ENCODE data around the gene ATP6V1G2. TPM values are rescaled to one million over a fixed set of nuclear protein-coding genes. Genes with fewer than 3 reads are reported as not detected.
"Not testable (repeated sequence)": the region's sequence is repeated elsewhere in the genome, so short reads cannot be mapped to it uniquely, and the experiment has no call there.

Gene ATP6V1G2
- total and polyA plus RNA-seq, 2 experiments from 2014 or later, result 1.8 to 2.8 TPM

- Histone ChIP-seq H3K27ac (peak overlapping the region; percentile 58), H3K4me1 (ENCODE audit: insufficient read depth) (peaks cover 41% of the 10 kb centered on the region), H3K4me2 (ENCODE audit: unreplicated experiment) (peak overlapping the region; percentile 65), H4K20me1 (ENCODE audit: insufficient read depth) (no peaks in the 10 kb centered on the region), H3F3A (ENCODE audit: insufficient read depth) (peaks cover 49% of the 10 kb centered on the region), H3K9me2 (ENCODE audit: insufficient read depth) (no peaks in the 10 kb centered on the region), H3K4me3 (no peak overlapping the region), H3K36me3 (ENCODE audit: low read depth) (peaks cover 10% of the 10 kb centered on the region; the same call in 1 of the 2 replicates), H3K79me2 (ENCODE audit: insufficient read depth) (peaks cover 14% of the 10 kb centered on the region), H2AFZ (no peak overlapping the region), H3K9me3 (ENCODE audit: low read depth) (no peaks in the 10 kb centered on the region), H3K9ac (0 out of 2 replicates have a peak overlapping the region, but pooled peaks have one; percentile 6), H3K27me3 (replicated peaks; ENCODE audit: insufficient read depth) (no peaks in the 10 kb centered on the region)
- WGBS, 2 experiments (ENCODE audit: low coverage in 1 of 2, low lambda C conversion rate in 2 of 2, missing lambda C conversion rate in 2 of 2), result 73 to 77% methylated on average over 12 to 14 of the region's 14 CpGs
- in situ Hi-C loops (cut with MboI), result no loop called here
- TF ChIP-seq EZH2 (IDR thresholded peaks at IDR 0.05; ENCODE audit: insufficient read depth, poor library complexity, severe bottlenecking) (no peak), EZH2phosphoT487 (IDR thresholded peaks at IDR 0.05; ENCODE audit: insufficient read depth, low read depth) (no peak)
- DNase-seq, result peak; percentile 44
These were observed 12.5 kb upstream of the ATP6V1G2 start for GRCh38 chr6:31558631-31559500.

DNA sequence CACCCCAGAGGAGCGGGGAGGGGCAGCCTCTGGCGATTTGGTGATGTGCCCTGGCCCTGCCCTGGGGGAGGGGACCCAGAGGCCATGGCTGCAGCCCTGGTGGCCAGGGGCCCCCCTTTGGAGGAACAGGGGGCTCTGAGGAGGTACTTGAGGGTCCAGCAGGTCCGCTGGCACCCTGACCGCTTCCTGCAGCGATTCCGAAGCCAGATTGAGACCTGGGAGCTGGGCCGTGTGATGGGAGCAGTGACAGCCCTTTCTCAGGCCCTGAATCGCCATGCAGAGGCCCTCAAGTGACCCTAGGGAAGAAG, 11.9 kb upstream of the ATP6V1G2 start:
- 92 to 94% methylated on average over 7 to 8 of the region's 8 CpGs for WGBS, 2 experiments (ENCODE audit: low coverage in 1 of 2, low lambda C conversion rate in 2 of 2, missing lambda C conversion rate in 2 of 2)

GRCh38 chr6:31557443-31558317, 11.3 kb upstream of the ATP6V1G2 start:
- Histone ChIP-seq H3K4me2 (ENCODE audit: unreplicated experiment) (no peak overlapping the region), H3K36me3 (ENCODE audit: low read depth) (peaks cover 20% of the 10 kb centered on the region), H3K9me3 (ENCODE audit: low read depth) (no peaks in the 10 kb centered on the region), H3K4me1 (ENCODE audit: insufficient read depth) (peaks cover 30% of the 10 kb centered on the region), H3K27ac (no peak overlapping the region), H4K20me1 (ENCODE audit: insufficient read depth) (no peaks in the 10 kb centered on the region), H3K9me2 (ENCODE audit: insufficient read depth) (no peaks in the 10 kb centered on the region), H3F3A (ENCODE audit: insufficient read depth) (peaks cover 38% of the 10 kb centered on the region), H3K79me2 (ENCODE audit: insufficient read depth) (peaks cover 25% of the 10 kb centered on the region), H3K27me3 (replicated peaks; ENCODE audit: insufficient read depth) (no peaks in the 10 kb centered on the region), H2AFZ (no peak overlapping the region), H3K4me3 (no peak overlapping the region), H3K9ac (no peak overlapping the region)
- in situ Hi-C loops (cut with MboI), result no loop called here
- WGBS, 2 experiments (ENCODE audit: low coverage in 1 of 2, low lambda C conversion rate in 2 of 2, missing lambda C conversion rate in 2 of 2), result 83 to 86% methylated on average over 23 to 24 of the region's 24 CpGs
- no peak for DNase-seq
- TF ChIP-seq EZH2phosphoT487 (IDR thresholded peaks at IDR 0.05; ENCODE audit: insufficient read depth, low read depth) (no peak), EZH2 (IDR thresholded peaks at IDR 0.05; ENCODE audit: insufficient read depth, poor library complexity, severe bottlenecking) (no peak)

More for the DNA sequence above, 11.9 kb upstream of the ATP6V1G2 start:
- Histone ChIP-seq H3F3A (ENCODE audit: insufficient read depth) (peaks cover 44% of the 10 kb centered on the region), H3K9ac (no peak overlapping the region), H3K27ac (no peak overlapping the region), H3K79me2 (ENCODE audit: insufficient read depth) (peaks cover 20% of the 10 kb centered on the region), H4K20me1 (ENCODE audit: insufficient read depth) (no peaks in the 10 kb centered on the region), H3K27me3 (replicated peaks; ENCODE audit: insufficient read depth) (no peaks in the 10 kb centered on the region), H2AFZ (no peak overlapping the region), H3K4me3 (no peak overlapping the region), H3K36me3 (ENCODE audit: low read depth) (peaks cover 16% of the 10 kb centered on the region), H3K9me3 (ENCODE audit: low read depth) (no peaks in the 10 kb centered on the region), H3K4me1 (ENCODE audit: insufficient read depth) (peaks cover 36% of the 10 kb centered on the region), H3K4me2 (ENCODE audit: unreplicated experiment) (no peak overlapping the region), H3K9me2 (ENCODE audit: insufficient read depth) (no peaks in the 10 kb centered on the region)
- in situ Hi-C loops (cut with MboI), result no loop called here
- TF ChIP-seq EZH2phosphoT487 (IDR thresholded peaks at IDR 0.05; ENCODE audit: insufficient read depth, low read depth), result no peak
- TF ChIP-seq EZH2 (IDR thresholded peaks at IDR 0.05; ENCODE audit: insufficient read depth, poor library complexity, severe bottlenecking), result no peak
- DNase-seq, result no peak

- Histone ChIP-seq H3K4me3 (no peak overlapping the region), H3K36me3 (ENCODE audit: low read depth) (peaks cover 22% of the 10 kb centered on the region), H3K27me3 (replicated peaks; ENCODE audit: insufficient read depth) (no peaks in the 10 kb centered on the region), H3K9me2 (ENCODE audit: insufficient read depth) (no peaks in the 10 kb centered on the region), H3K27ac (no peak overlapping the region), H3K4me2 (ENCODE audit: unreplicated experiment) (no peak overlapping the region), H3K9ac (no peak overlapping the region), H3F3A (ENCODE audit: insufficient read depth) (peaks cover 26% of the 10 kb centered on the region), H2AFZ (no peak overlapping the region), H3K79me2 (ENCODE audit: insufficient read depth) (peaks cover 32% of the 10 kb centered on the region), H3K4me1 (ENCODE audit: insufficient read depth) (peaks cover 30% of the 10 kb centered on the region), H4K20me1 (ENCODE audit: insufficient read depth) (no peaks in the 10 kb centered on the region), H3K9me3 (ENCODE audit: low read depth) (no peaks in the 10 kb centered on the region)
- 87 to 93% methylated on average over 3 of the region's 3 CpGs for WGBS, 2 experiments (ENCODE audit: low coverage in 1 of 2, low lambda C conversion rate in 2 of 2, missing lambda C conversion rate in 2 of 2)
- in situ Hi-C loops (cut with MboI), result no loop called here
- TF ChIP-seq EZH2 (IDR thresholded peaks at IDR 0.05; ENCODE audit: insufficient read depth, poor library complexity, severe bottlenecking) (no peak), EZH2phosphoT487 (IDR thresholded peaks at IDR 0.05; ENCODE audit: insufficient read depth, low read depth) (no peak)
- DNase-seq, result no peak
These were observed 9.9 kb upstream of the ATP6V1G2 start for GRCh38 chr6:31556307-31556706.

GRCh38 chr6:31551371-31551770, 5.0 kb upstream of the ATP6V1G2 start:
- H3K9me3 ChIP-seq (ENCODE audit: low read depth); H3K9ac ChIP-seq; H3K27ac ChIP-seq; H2AFZ ChIP-seq; H3K9me2 ChIP-seq (ENCODE audit: insufficient read depth); H3K4me3 ChIP-seq; H3F3A ChIP-seq (ENCODE audit: insufficient read depth); H3K4me2 ChIP-seq (ENCODE audit: unreplicated experiment); in situ Hi-C loops (cut with MboI); H3K27me3 ChIP-seq (replicated peaks; ENCODE audit: insufficient read depth); H4K20me1 ChIP-seq (ENCODE audit: insufficient read depth): not testable (repeated sequence)
- H3K4me1 ChIP-seq (ENCODE audit: insufficient read depth), result peaks cover 10% of the 10 kb centered on the region; the same call in 1 of the 2 replicates
- peaks cover 71% of the 10 kb centered on the region for H3K79me2 ChIP-seq (ENCODE audit: insufficient read depth)
- DNase-seq, result peak; percentile 60
- 70 to 73% methylated on average over 5 of the region's 5 CpGs for WGBS, 2 experiments (ENCODE audit: low coverage in 1 of 2, low lambda C conversion rate in 2 of 2, missing lambda C conversion rate in 2 of 2)
- peaks cover 28% of the 10 kb centered on the region for H3K36me3 ChIP-seq (ENCODE audit: low read depth)

Data from GM23248 (cell line).